Adrenal gland (tissue), 12 donors: ENCODE results near the gene ZNF618. TPM values are rescaled to one million over a fixed set of nuclear protein-coding genes. Genes with fewer than 3 reads are reported as not detected.

Source experiments
- DNase-seq, 7 donors: peaks; one replicate each; pipeline ENCODE4 v3.0.0-alpha.2; 2019 to 2020
- H3K27ac ChIP-seq, 5 donors: fragments of 200-600 bp; sonication (generic) in 4 of 5; 1 replicate in 3 of 5; 2 replicates in 2 of 5; pipeline versions ENCODE4 v1.5.1 to v1.8.0; 2016 to 2020; ENCODE audit warnings: mild to moderate bottlenecking in 1 of 5
- H3K27me3 ChIP-seq: fragments of 200-600 bp; 2 replicates; pipeline ENCODE4 v1.8.0; 2021
- H3K36me3 ChIP-seq, 2 donors: fragments of 200-600 bp; replicated peaks in 1 of 2; 1 replicate in 1 of 2; 2 replicates in 1 of 2; pipeline versions ENCODE4 v1.5.1 to v1.8.0; 2018 to 2022
- H3K4me1 ChIP-seq, 2 donors: fragments of 200-600 bp; replicated peaks in 1 of 2; 1 replicate in 1 of 2; 2 replicates in 1 of 2; pipeline versions ENCODE4 v1.5.1 to v1.8.0; 2018 to 2021
- H3K4me3 ChIP-seq, 4 donors: fragments of 200-600 bp; sonication (generic) in 3 of 4; one replicate each; pipeline ENCODE4 v1.5.1; 2016 to 2018
- H3K9me3 ChIP-seq, 3 donors: fragments of 200-600 bp; sonication (generic) in 1 of 3; replicated peaks in 1 of 3; 1 replicate in 2 of 3; 2 replicates in 1 of 3; pipeline versions ENCODE4 v1.5.1 to v1.8.0; 2016 to 2021
- POLR2A ChIP-seq, 2 donors: fragments of 450-650 bp; IDR thresholded peaks; one replicate each; pipeline ENCODE4 v1.6.1; 2017; ENCODE audit warnings: antibody characterized with exemption in 2 of 2, mild to moderate bottlenecking in 2 of 2, moderate library complexity in 1 of 2
- WGBS, 4 donors: extraction: QIAGEN DNeasy Blood & Tissue Kit in 2 of 4; methylation state at CpG; one replicate each; pipeline versions ENCODE4 v1.1.5 to v1.1.7; 2013 to 2017; 5-methylcytosine and 5-hydroxymethylcytosine counted together
- intact Hi-C, 2 donors: fragments of 100-400 bp; cut with DNase I; formaldehyde crosslinking; loops; one replicate each; pipeline versions ENCODE4 v1.14.1 to v1.15.0; 2022 to 2023
- polyA plus RNA-seq, 3 donors: library from polyadenylated mRNA; stranded (reverse); fragments of 200-250 nt in 2 of 3; fragments of 350-450 nt in 1 of 3; fragmentation: Illumina TruSeq in 1 of 3; extraction: RNeasy Lipid Tissue Mini Kit (QIAGEN cat#74804) in 1 of 3; gene quantifications; one replicate each; pipeline ENCODE4 v1.2.3, GENCODE V29; 2013 to 2014
- total RNA-seq, 9 donors: library from RNA; depleted of rRNA in 4 of 9; stranded (reverse); fragments of >200 nt in 4 of 9; fragments of 120-200 nt in 1 of 9; fragmentation: NEBNext Ultra II Directional in 1 of 9; extraction: Animal tissue kit (Norgen Biotek cat#: 25700) in 1 of 9; gene quantifications; one replicate each; pipeline versions ENCODE4 v1.1.0 to v1.2.4, GENCODE V29; 2013 to 2023
- TF ChIP-seq, protein P1 (sequence below), 6 experiments: fragments of 450-650 bp in 4 of 6; fragments of 200-600 bp in 2 of 6; sonication (generic) in 1 of 6; IDR thresholded peaks; 1 replicate in 5 of 6; 2 replicates in 1 of 6; pipeline versions ENCODE4 v1.5.1 to v1.8.0; 2016 to 2021; ENCODE audit warnings: antibody characterized with exemption in 6 of 6, mild to moderate bottlenecking in 2 of 6, moderate library complexity in 1 of 6
- donor health status: healthy with polysubstance abuse.
- donor health status: Bipolar disorder and iron deficiency.
- donor health status: DM: yes; HTN: yes; CAD: no.
- donor health status: DM: no; HTN: no; CAD: no.
- donor health status: DM: no; HTN: no; CAD: no.
- donor health status: DM: yes; HTN: yes; CAD: no.

The ZNF618 gene
- total and polyA plus RNA-seq, 12 donors = 4.5 to 21.3 (median 9.9) TPM

DNA sequence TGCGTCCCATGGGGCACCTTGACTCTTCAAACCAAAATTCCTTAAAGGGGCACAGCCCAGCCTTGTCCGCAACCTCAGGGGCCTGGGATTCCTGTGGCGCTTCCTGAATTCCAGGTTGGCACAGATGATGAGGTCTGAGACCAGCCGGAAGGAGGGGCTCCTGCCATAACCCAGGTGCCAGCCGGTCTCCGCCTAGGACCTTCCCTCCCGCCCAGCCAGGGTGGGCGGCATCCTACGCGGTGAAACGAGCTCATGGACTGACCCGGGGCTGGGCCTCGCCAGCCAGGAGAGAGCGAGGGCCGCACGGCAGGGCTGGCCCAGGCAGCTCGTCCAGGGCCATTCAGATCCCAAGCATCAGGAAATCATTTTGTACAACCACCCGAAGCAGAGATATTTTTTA is 179.0 kb downstream of the ZNF618 start:
- no peak for TF ChIP-seq POLR2A (IDR thresholded peaks at IDR 0.05)
- TF ChIP-seq, protein P1, sequence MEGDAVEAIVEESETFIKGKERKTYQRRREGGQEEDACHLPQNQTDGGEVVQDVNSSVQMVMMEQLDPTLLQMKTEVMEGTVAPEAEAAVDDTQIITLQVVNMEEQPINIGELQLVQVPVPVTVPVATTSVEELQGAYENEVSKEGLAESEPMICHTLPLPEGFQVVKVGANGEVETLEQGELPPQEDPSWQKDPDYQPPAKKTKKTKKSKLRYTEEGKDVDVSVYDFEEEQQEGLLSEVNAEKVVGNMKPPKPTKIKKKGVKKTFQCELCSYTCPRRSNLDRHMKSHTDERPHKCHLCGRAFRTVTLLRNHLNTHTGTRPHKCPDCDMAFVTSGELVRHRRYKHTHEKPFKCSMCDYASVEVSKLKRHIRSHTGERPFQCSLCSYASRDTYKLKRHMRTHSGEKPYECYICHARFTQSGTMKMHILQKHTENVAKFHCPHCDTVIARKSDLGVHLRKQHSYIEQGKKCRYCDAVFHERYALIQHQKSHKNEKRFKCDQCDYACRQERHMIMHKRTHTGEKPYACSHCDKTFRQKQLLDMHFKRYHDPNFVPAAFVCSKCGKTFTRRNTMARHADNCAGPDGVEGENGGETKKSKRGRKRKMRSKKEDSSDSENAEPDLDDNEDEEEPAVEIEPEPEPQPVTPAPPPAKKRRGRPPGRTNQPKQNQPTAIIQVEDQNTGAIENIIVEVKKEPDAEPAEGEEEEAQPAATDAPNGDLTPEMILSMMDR (IDR thresholded peaks at IDR 0.05) = no peak
- Histone ChIP-seq H3K27ac (no peak overlapping the region), H3K9me3 (no peaks in the 10 kb centered on the region), H3K36me3 (peaks cover 0 to 7% of the 10 kb centered on the region in 2 donors), H3K27me3 (no peaks in the 10 kb centered on the region), H3K4me3 (no peak overlapping the region), H3K4me1 (peaks cover 0 to 12% of the 10 kb centered on the region in 2 donors)
- 92 to 96% (median 95%) methylated on average over 6 to 18 of the region's 18 CpGs for WGBS, 4 donors
- intact Hi-C loops = no loop called here
- DNase-seq = peak in 1 of 7 donors; percentile 39

DNA sequence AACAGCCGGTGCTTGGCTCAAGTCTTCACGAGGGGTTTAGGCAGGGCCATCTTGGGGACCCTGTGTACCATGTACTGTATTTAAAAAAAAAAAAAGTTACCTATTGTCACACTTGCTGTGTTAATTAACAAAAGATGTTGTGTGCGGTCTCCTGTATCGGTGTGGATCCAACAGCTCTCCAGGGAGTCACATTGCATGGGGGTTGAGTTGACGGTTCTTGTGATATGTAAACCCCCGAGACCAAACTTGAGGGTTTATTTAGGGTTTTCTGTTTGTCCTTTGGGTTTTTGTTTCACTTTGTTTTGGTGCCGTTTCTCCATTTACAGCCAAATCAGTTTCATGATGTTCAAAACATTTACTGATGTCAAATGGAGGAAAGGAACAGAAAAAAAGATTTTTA is 179.8 kb downstream of the ZNF618 start:
- Histone ChIP-seq H3K27me3 (no peaks in the 10 kb centered on the region), H3K4me1 (peaks cover 0 to 14% of the 10 kb centered on the region in 2 donors), H3K36me3 (no peaks in the 10 kb centered on the region), H3K4me3 (no peak overlapping the region), H3K9me3 (no peaks in the 10 kb centered on the region), H3K27ac (no peak overlapping the region)
- 91 to 96% (median 94%) methylated on average over 7 of the region's 7 CpGs for WGBS, 4 donors
- intact Hi-C loops = no loop called here
- TF ChIP-seq, protein P1 (IDR thresholded peaks at IDR 0.05) = no peak
- no peak for TF ChIP-seq POLR2A (IDR thresholded peaks at IDR 0.05)
- DNase-seq = no peak

DNA sequence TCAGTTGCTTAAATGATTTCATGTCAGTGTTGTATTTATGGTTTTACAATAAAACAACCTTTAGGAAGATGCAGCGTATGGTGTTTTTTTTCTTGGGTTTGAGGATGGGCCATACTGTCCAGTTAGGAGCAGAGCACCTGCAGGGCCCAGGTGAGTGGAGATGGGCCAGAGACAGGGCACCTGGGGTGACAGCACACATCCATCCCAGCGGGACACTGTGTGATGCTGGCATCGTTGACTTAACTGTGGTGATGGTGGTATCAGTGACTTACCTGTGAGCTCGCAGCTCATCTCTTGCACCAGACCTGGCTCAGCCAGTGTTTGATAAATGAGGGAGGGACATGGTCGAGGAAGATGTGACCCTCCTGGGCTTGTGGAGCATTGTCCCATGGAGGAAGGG is 180.4 kb downstream of the ZNF618 start:
- TF ChIP-seq, protein P1 (IDR thresholded peaks at IDR 0.05) = no peak
- no peak for TF ChIP-seq POLR2A (IDR thresholded peaks at IDR 0.05)
- Histone ChIP-seq H3K27ac (no peak overlapping the region), H3K4me1 (peaks cover 0 to 14% of the 10 kb centered on the region in 2 donors), H3K9me3 (no peaks in the 10 kb centered on the region), H3K36me3 (no peaks in the 10 kb centered on the region), H3K4me3 (no peak overlapping the region), H3K27me3 (no peaks in the 10 kb centered on the region)
- intact Hi-C loops = no loop called here
- 89 to 97% (median 93%) methylated on average over 3 to 5 of the region's 5 CpGs for WGBS, 4 donors
- no peak for DNase-seq

DNA sequence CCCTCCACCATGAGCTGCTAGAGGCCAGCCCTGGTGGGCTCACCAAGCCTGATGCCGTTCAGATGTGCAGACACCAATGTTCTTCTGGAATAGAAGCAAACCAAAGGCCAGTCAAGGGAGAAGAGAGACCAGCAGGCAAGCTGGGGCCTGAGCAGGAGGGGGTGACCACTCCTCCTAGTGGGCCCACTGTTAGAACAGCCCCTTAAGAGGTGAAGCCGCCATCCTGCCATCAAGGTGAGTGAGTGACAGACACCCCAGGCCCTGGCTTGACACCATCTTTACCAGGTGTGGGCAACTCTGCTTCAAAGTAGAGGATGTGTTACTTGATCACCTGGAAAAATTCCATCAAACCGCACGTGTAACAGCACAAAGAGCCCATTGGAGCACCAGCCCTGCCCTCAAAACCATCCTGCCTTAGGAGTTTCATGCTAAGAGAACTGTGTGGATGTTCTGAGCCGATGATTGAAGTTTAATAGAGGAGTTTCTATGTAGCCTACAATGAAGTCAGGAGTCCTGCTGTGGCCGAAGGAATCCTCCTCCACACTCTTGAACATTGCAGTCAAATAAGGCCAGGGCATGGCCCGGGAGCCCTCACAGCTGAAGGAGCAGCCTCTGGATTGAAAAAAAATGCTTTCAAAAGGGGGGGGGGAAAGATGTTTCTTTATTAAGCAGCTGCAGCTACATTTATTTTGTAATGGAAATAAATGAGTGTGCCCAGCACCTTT is 181.2 kb downstream of the ZNF618 start:
- TF ChIP-seq, protein P1 (IDR thresholded peaks at IDR 0.05) = no peak
- no peak for TF ChIP-seq POLR2A (IDR thresholded peaks at IDR 0.05)
- H3K4me3 ChIP-seq = no peak overlapping the region
- no peaks in the 10 kb centered on the region for H3K36me3 ChIP-seq
- DNase-seq = peak in 1 of 7 donors; percentile 6
- H3K9me3 ChIP-seq = no peaks in the 10 kb centered on the region
- H3K27me3 ChIP-seq = no peaks in the 10 kb centered on the region
- peaks cover 0 to 14% of the 10 kb centered on the region in 2 donors for H3K4me1 ChIP-seq
- WGBS, 4 donors = 79 to 86% (median 81%) methylated on average over 3 to 7 of the region's 7 CpGs
- intact Hi-C loops = no loop called here
- H3K27ac ChIP-seq = no peak overlapping the region
